PC-3 (cell line): ENCODE data around the gene TUT1.

ENCODE experiments used
- CTCF ChIP-seq: fragments of 300-600 bp; sonication (generic); conservative IDR thresholded peaks from 2 replicates; pipeline ENCODE4 v1.5.1; 2017; ENCODE audit warnings: antibody characterized with exemption, low read depth, mild to moderate bottlenecking, low read length
- EZH2 ChIP-seq: fragments of 300-600 bp; sonication (generic); IDR thresholded peaks from one replicate; pipeline ENCODE4 v1.6.1; 2017; ENCODE audit warnings: antibody characterized with exemption, mild to moderate bottlenecking, low read length; ENCODE audit not compliant: unreplicated experiment

DNA sequence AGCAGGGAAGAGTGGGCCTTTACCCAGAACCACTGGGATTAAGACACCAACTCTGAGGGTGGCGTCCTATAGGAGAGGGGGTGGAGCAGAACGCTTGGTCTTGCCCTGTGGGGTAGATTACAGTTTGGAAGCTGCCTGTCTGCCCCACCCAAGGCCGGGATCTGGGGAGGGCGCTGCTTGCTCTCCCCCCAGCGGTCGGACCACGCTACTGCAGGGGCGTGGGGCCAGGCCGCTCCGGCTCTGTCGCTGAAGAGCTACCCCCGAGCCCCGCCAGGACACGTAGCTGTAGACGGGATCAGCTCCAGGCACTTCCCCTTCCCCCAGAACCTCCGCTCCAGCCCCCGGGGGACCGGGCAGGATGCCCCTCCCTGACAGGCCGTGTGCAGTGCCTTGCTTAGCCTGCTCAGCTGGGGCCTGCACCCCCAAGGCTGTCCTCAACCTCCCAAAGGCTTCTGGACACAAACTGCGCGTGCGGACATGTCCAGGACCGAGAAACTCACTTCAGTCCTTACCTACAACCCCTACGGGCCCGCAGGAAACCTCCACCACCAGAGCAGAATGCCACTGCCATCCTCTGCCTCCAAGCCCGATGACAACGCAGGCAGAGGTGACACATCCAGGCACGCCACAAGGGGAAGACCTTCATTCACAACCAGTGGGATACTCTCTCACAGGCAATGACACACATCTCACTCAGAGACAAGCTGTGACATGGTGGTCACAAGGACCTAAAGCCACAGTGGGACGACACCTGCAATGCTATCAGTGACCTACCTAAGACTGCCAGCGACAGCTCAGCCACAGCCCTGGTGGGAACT is 48.4 kb downstream of the TUT1 start:
- peak; percentile 98 for TF ChIP-seq CTCF
- TF ChIP-seq EZH2: no peak
